IMR-90 (cell line): ENCODE measurements around the gene SPACA6.

ENCODE experiments used
- BHLHE40 ChIP-seq: fragments of 150-350 bp; IDR thresholded peaks from 2 replicates; pipeline ENCODE4 v1.6.1; 2016; ENCODE audit warnings: mild to moderate bottlenecking, low read depth, low read length
- CTCF ChIP-seq: conservative IDR thresholded peaks from 2 replicates; pipeline ENCODE4 v1.5.1; 2012; ENCODE audit warnings: mild to moderate bottlenecking, low read depth, low read length, improper control_type of control experiment
- POLR2A ChIP-seq: IDR thresholded peaks from 2 replicates; pipeline ENCODE4 v1.6.1; 2012; ENCODE audit warnings: mild to moderate bottlenecking, low read depth, low read length
- RAD21 ChIP-seq: IDR thresholded peaks from 2 replicates; pipeline ENCODE4 v1.6.1; 2012; ENCODE audit warnings: low read length, improper control_type of control experiment
- RCOR1 ChIP-seq: IDR thresholded peaks from 2 replicates; pipeline ENCODE4 v1.6.1; 2012; ENCODE audit warnings: mild to moderate bottlenecking, low read length, improper control_type of control experiment; ENCODE audit not compliant: insufficient replicate concordance

- TF ChIP-seq RAD21 (peak; percentile 67), POLR2A (no peak), BHLHE40 (no peak), CTCF (peak; percentile 61), RCOR1 (no peak)
Measured at GRCh38 chr19:51660975-51661600, 32.0 kb upstream of the SPACA6 start.
